NCI-H2107 treated with DMSO at 0.1 percent for 48 hours (cell line): ENCODE measurements around the gene ARAP1.

Experiments
- DNase-seq: peaks from one replicate; lab custom pipeline; 2025; ENCODE audit not compliant: unreplicated experiment; lab: John Stamatoyannopoulos, UW

The ARAP1 gene

GRCh38 chr11:72725724-72726028, 26.5 kb downstream of the ARAP1 start:
- no peak for DNase-seq

GRCh38 chr11:72724851-72725723, 27.1 kb downstream of the ARAP1 start:
- DNase-seq = peak; percentile 87

GRCh38 chr11:72724021-72724551, 28.1 kb downstream of the ARAP1 start:
- no peak for DNase-seq

- DNase-seq = no peak
Measured at GRCh38 chr11:72723508-72723907, 28.7 kb downstream of the ARAP1 start.

- peak; percentile 88 for DNase-seq
Measured at GRCh38 chr11:72722050-72722748, 30.0 kb downstream of the ARAP1 start.

GRCh38 chr11:72721689-72722049, 30.5 kb downstream of the ARAP1 start:
- DNase-seq = peak; percentile 7

GRCh38 chr11:72721276-72721675, 30.9 kb downstream of the ARAP1 start:
- DNase-seq = no peak

GRCh38 chr11:72720784-72721183, 31.4 kb downstream of the ARAP1 start:
- DNase-seq = no peak

GRCh38 chr11:72720047-72720446, 32.2 kb downstream of the ARAP1 start:
- no peak for DNase-seq

GRCh38 chr11:72719551-72719950, 32.7 kb downstream of the ARAP1 start:
- no peak for DNase-seq

GRCh38 chr11:72719144-72719543, 33.1 kb downstream of the ARAP1 start:
- no peak for DNase-seq

GRCh38 chr11:72718101-72718501, 34.1 kb downstream of the ARAP1 start:
- no peak for DNase-seq

- no peak for DNase-seq
Measured at GRCh38 chr11:72716788-72717435, 35.3 kb downstream of the ARAP1 start.

- peak; percentile 43 for DNase-seq
Measured at GRCh38 chr11:72716290-72716689, 35.9 kb downstream of the ARAP1 start.

GRCh38 chr11:72712841-72713240, 39.4 kb downstream of the ARAP1 start:
- DNase-seq = no peak

GRCh38 chr11:72712168-72712751, 39.9 kb downstream of the ARAP1 start:
- DNase-seq = no peak

GRCh38 chr11:72711141-72711540, 41.1 kb downstream of the ARAP1 start:
- no peak for DNase-seq

- DNase-seq = no peak
Measured at GRCh38 chr11:72710278-72710677, 41.9 kb downstream of the ARAP1 start.

GRCh38 chr11:72709478-72710238, 42.5 kb downstream of the ARAP1 start:
- DNase-seq = no peak

GRCh38 chr11:72707032-72707431, 45.2 kb downstream of the ARAP1 start:
- no peak for DNase-seq

- no peak for DNase-seq
Measured at GRCh38 chr11:72706579-72706978, 45.6 kb downstream of the ARAP1 start.
